Measurements from ENCODE around the gene KCNQ1OT1.

Gene KCNQ1OT1

GRCh38 chr11:2651826-2652271, 47.9 kb downstream of the KCNQ1OT1 start:
- peaks cover 8% of the 10 kb centered on the region for H3K9me3 ChIP-seq
- no peaks in the 10 kb centered on the region for H3K4me1 ChIP-seq (ENCODE audit: control insufficient read depth in 1 of 2, insufficient read depth in 1 of 2, low read depth in 1 of 2, low read length in 1 of 2)
- H3K36me3 ChIP-seq: no peaks in the 10 kb centered on the region
- no peaks in the 10 kb centered on the region for H3K27me3 ChIP-seq
- no peak overlapping the region for H3K4me3 ChIP-seq (ENCODE audit: low read depth in 1 of 2, low read length in 1 of 2)
- TF ChIP-seq CTCF (IDR thresholded peaks at IDR 0.05): no peak
- H3K27ac ChIP-seq: no peak overlapping the region

- H3K9me3 ChIP-seq: peaks cover 8% of the 10 kb centered on the region
- no peak overlapping the region for H3K27ac ChIP-seq
- no peaks in the 10 kb centered on the region for H3K27me3 ChIP-seq
- TF ChIP-seq CTCF (IDR thresholded peaks at IDR 0.05): no peak
- H3K4me1 ChIP-seq (ENCODE audit: control insufficient read depth in 1 of 2, insufficient read depth in 1 of 2, low read depth in 1 of 2, low read length in 1 of 2): no peaks in the 10 kb centered on the region
- H3K36me3 ChIP-seq: no peaks in the 10 kb centered on the region
- H3K4me3 ChIP-seq (ENCODE audit: low read depth in 1 of 2, low read length in 1 of 2): no peak overlapping the region
These were observed 48.7 kb downstream of the KCNQ1OT1 start for GRCh38 chr11:2651054-2651617.

- Histone ChIP-seq H3K4me3 (ENCODE audit: low read depth in 1 of 2, low read length in 1 of 2) (no peak overlapping the region), H3K4me1 (ENCODE audit: control insufficient read depth in 1 of 2, insufficient read depth in 1 of 2, low read depth in 1 of 2, low read length in 1 of 2) (no peaks in the 10 kb centered on the region), H3K36me3 (no peaks in the 10 kb centered on the region), H3K27ac (no peak overlapping the region), H3K27me3 (no peaks in the 10 kb centered on the region), H3K9me3 (peaks cover 8% of the 10 kb centered on the region)
- TF ChIP-seq CTCF (IDR thresholded peaks at IDR 0.05): no peak
These were observed 49.4 kb downstream of the KCNQ1OT1 start for GRCh38 chr11:2650343-2650867.

GRCh38 chr11:2649848-2650247, 49.9 kb downstream of the KCNQ1OT1 start:
- Histone ChIP-seq H3K4me3 (ENCODE audit: low read depth in 1 of 2, low read length in 1 of 2) (no peak overlapping the region), H3K9me3 (peaks cover 8% of the 10 kb centered on the region), H3K36me3 (no peaks in the 10 kb centered on the region), H3K27me3 (no peaks in the 10 kb centered on the region), H3K4me1 (ENCODE audit: control insufficient read depth in 1 of 2, insufficient read depth in 1 of 2, low read depth in 1 of 2, low read length in 1 of 2) (no peaks in the 10 kb centered on the region), H3K27ac (no peak overlapping the region)
- TF ChIP-seq CTCF (IDR thresholded peaks at IDR 0.05): no peak

- Histone ChIP-seq H3K27me3 (no peaks in the 10 kb centered on the region), H3K4me1 (ENCODE audit: control insufficient read depth in 1 of 2, insufficient read depth in 1 of 2, low read depth in 1 of 2, low read length in 1 of 2) (no peaks in the 10 kb centered on the region), H3K4me3 (ENCODE audit: low read depth in 1 of 2, low read length in 1 of 2) (no peak overlapping the region), H3K27ac (no peak overlapping the region), H3K36me3 (no peaks in the 10 kb centered on the region), H3K9me3 (peaks cover 8% of the 10 kb centered on the region)
- TF ChIP-seq CTCF (IDR thresholded peaks at IDR 0.05): no peak
These were observed 50.4 kb downstream of the KCNQ1OT1 start for GRCh38 chr11:2649400-2649799.
